Osteocyte (in vitro differentiated cells): ENCODE data around the gene GTSF1L. TPM values are rescaled to one million over a fixed set of nuclear protein-coding genes. Genes with fewer than 3 reads are reported as not detected.

Source experiments
- DNase-seq: peaks from one replicate; pipeline ENCODE4 v3.0.0; 2021; ENCODE audit warnings: mixed read lengths; ENCODE audit not compliant: unreplicated experiment; ENCODE audit errors: extremely low spot score
- H3K27ac Mint-ChIP-seq: one replicate; pipeline ENCODE4 v1.8.0; 2021; ENCODE audit warnings: mild to moderate bottlenecking, mixed read lengths; ENCODE audit not compliant: unreplicated experiment
- H3K27me3 Mint-ChIP-seq: one replicate; pipeline ENCODE4 v1.8.0; 2021; ENCODE audit warnings: mixed read lengths; ENCODE audit not compliant: unreplicated experiment
- H3K36me3 Mint-ChIP-seq: one replicate; pipeline ENCODE4 v1.8.0; 2021; ENCODE audit warnings: mixed read lengths; ENCODE audit not compliant: unreplicated experiment
- H3K4me1 Mint-ChIP-seq: one replicate; pipeline ENCODE4 v1.8.0; 2021; ENCODE audit warnings: mixed read lengths; ENCODE audit not compliant: unreplicated experiment
- H3K4me3 Mint-ChIP-seq: one replicate; pipeline ENCODE4 v1.8.0; 2021; ENCODE audit warnings: mild to moderate bottlenecking, moderate library complexity, mixed read lengths; ENCODE audit not compliant: unreplicated experiment
- H3K9me3 Mint-ChIP-seq: one replicate; pipeline ENCODE4 v1.8.0; 2021; ENCODE audit warnings: mixed read lengths; ENCODE audit not compliant: unreplicated experiment
- CTCF ChIP-seq: fragments of 200-600 bp; sonication (generic); IDR thresholded peaks from 2 replicates; pipeline ENCODE4 v1.5.0; 2021; ENCODE audit warnings: antibody characterized with exemption, mild to moderate bottlenecking, moderate library complexity
- total RNA-seq: library from RNA; stranded (reverse); gene quantifications from 2 replicates; pipeline ENCODE4 v1.2.1, GENCODE V29; 2021

Gene GTSF1L
- total RNA-seq, 1 donor from 2014 or later = not detected

- H3K4me3 Mint-ChIP-seq = no peak overlapping the region
- no peak for TF ChIP-seq CTCF
- H3K9me3 Mint-ChIP-seq = no peaks in the 10 kb centered on the region
- DNase-seq = no peak
- no peaks in the 10 kb centered on the region for H3K4me1 Mint-ChIP-seq
- no peaks in the 10 kb centered on the region for H3K36me3 Mint-ChIP-seq
- no peaks in the 10 kb centered on the region for H3K27me3 Mint-ChIP-seq
- no peak overlapping the region for H3K27ac Mint-ChIP-seq
Observed at GRCh38 chr20:43682446-43682845, 44.4 kb downstream of the GTSF1L start.

- H3K4me3 Mint-ChIP-seq = no peak overlapping the region
- TF ChIP-seq CTCF = no peak
- no peak overlapping the region for H3K27ac Mint-ChIP-seq
- no peaks in the 10 kb centered on the region for H3K4me1 Mint-ChIP-seq
- no peaks in the 10 kb centered on the region for H3K36me3 Mint-ChIP-seq
- no peaks in the 10 kb centered on the region for H3K9me3 Mint-ChIP-seq
- DNase-seq = no peak
- H3K27me3 Mint-ChIP-seq = no peaks in the 10 kb centered on the region
Observed at GRCh38 chr20:43681991-43682410, 44.8 kb downstream of the GTSF1L start.

- H3K27ac Mint-ChIP-seq = no peak overlapping the region
- no peaks in the 10 kb centered on the region for H3K27me3 Mint-ChIP-seq
- H3K9me3 Mint-ChIP-seq = no peaks in the 10 kb centered on the region
- no peaks in the 10 kb centered on the region for H3K4me1 Mint-ChIP-seq
- DNase-seq = no peak
- H3K4me3 Mint-ChIP-seq = no peak overlapping the region
- TF ChIP-seq CTCF = no peak
- no peaks in the 10 kb centered on the region for H3K36me3 Mint-ChIP-seq
Observed at GRCh38 chr20:43681468-43681942, 45.3 kb downstream of the GTSF1L start.

- Mint-ChIP-seq H3K4me1 (no peaks in the 10 kb centered on the region), H3K9me3 (no peaks in the 10 kb centered on the region), H3K27ac (no peak overlapping the region), H3K4me3 (no peak overlapping the region), H3K36me3 (no peaks in the 10 kb centered on the region), H3K27me3 (no peaks in the 10 kb centered on the region)
- TF ChIP-seq CTCF = no peak
- no peak for DNase-seq
Observed at GRCh38 chr20:43680981-43681380, 45.8 kb downstream of the GTSF1L start.

GRCh38 chr20:43676368-43676767 lies 50.4 kb downstream of the GTSF1L start:
- H3K36me3 Mint-ChIP-seq = no peaks in the 10 kb centered on the region

More at GRCh38 chr20:43676368-43676767, 50.4 kb downstream of the GTSF1L start:
- no peak for TF ChIP-seq CTCF
- Mint-ChIP-seq H3K9me3 (no peaks in the 10 kb centered on the region), H3K27me3 (no peaks in the 10 kb centered on the region), H3K4me1 (no peaks in the 10 kb centered on the region), H3K4me3 (no peak overlapping the region), H3K27ac (no peak overlapping the region)
- no peak for DNase-seq

Other genes with a start within 250 kb of the GTSF1L start
- 14.1 and 17.5 TPM in 2 replicates for gene L3MBTL1, start 219.3 kb downstream of the GTSF1L start, total RNA-seq
- gene SGK2, start 168.0 kb downstream of the GTSF1L start, total RNA-seq = 0.52 and 2.5 TPM in 2 replicates
- 50.4 and 55.3 TPM in 2 replicates for gene IFT52, start 136.1 kb downstream of the GTSF1L start, total RNA-seq
- gene MYBL2, start 59.9 kb downstream of the GTSF1L start, total RNA-seq = 14.7 and 16.1 TPM in 2 replicates
- not detected in 2 replicates for gene TOX2, start 187.8 kb upstream of the GTSF1L start, total RNA-seq